AG04450 (cell line): ENCODE measurements around the gene HSD11B2. TPM values are rescaled to one million over a fixed set of nuclear protein-coding genes. Genes with fewer than 3 reads are reported as not detected.

ENCODE experiments used
- CTCF ChIA-PET: fragments of 300-600, 350-600 bp; formaldehyde crosslinking; extraction: SDS; loops from one replicate; lab custom pipeline; 2022; ENCODE audit warnings: antibody characterized with exemption, inconsistent platforms; lab: Charles Lee
- POLR2A ChIA-PET: fragments of 350-600 bp; formaldehyde crosslinking; extraction: SDS; loops from one replicate; lab custom pipeline; 2021; ENCODE audit warnings: antibody characterized with exemption, inconsistent platforms; lab: Yijun Ruan, JAX
- DNase-seq: peaks from one replicate; pipeline ENCODE4 v3.0.0-alpha.2; 2011; ENCODE audit warnings: low read depth, low spot score
- H3K27ac ChIP-seq: one replicate; pipeline ENCODE4 v1.5.1; 2012; ENCODE audit warnings: low read depth, low read length, control low read depth
- H3K27me3 ChIP-seq: one replicate; pipeline ENCODE4 v1.6.0; 2012; ENCODE audit warnings: low read length; ENCODE audit not compliant: control insufficient read depth, insufficient read depth
- H3K4me3 ChIP-seq: 2 replicates; pipeline ENCODE4 v1.5.1; 2011; ENCODE audit warnings: mild to moderate bottlenecking, low read depth, low read length, control low read depth
- H3K9me3 ChIP-seq: 2 replicates; pipeline ENCODE4 v1.5.1; 2012; ENCODE audit warnings: low read length; ENCODE audit not compliant: control insufficient read depth, insufficient read depth
- CTCF ChIP-seq: IDR thresholded peaks from 2 replicates; pipeline ENCODE4 v1.5.1; 2011; ENCODE audit warnings: low read depth, low read length, control low read depth, inconsistent platforms
- polyA plus RNA-seq: library from polyadenylated mRNA; depleted of rRNA; stranded (reverse); fragments of >200 nt; gene quantifications from 2 replicates; pipeline ENCODE4 v1.2.3, GENCODE V29; 2011

HSD11B2 gene
- polyA plus RNA-seq, 1 experiment = not detected

GRCh38 chr16:67390816-67391423, 40.0 kb upstream of the HSD11B2 start:
- Histone ChIP-seq H3K27me3 (peaks cover 20% of the 10 kb centered on the region), H3K4me3 (no peak overlapping the region), H3K9me3 (peaks cover 5% of the 10 kb centered on the region; the same call in 1 of the 2 replicates), H3K27ac (no peak overlapping the region)
- no peak for TF ChIP-seq CTCF
- ChIA-PET CTCF (interaction anchor here (0.6 kb wide), 3 partner anchors 46 to 158 kb away, joined by 3 to 5 read pairs (median 3); no protein-coding TSS in a partner anchor), POLR2A (interaction anchor here (0.7 kb wide), 1 partner anchor 71 kb away, joined by 3 read pairs; no protein-coding TSS in a partner anchor)
- DNase-seq = no peak

- TF ChIP-seq CTCF = no peak
- ChIA-PET POLR2A (interaction anchor here (0.7 kb wide), 1 partner anchor 72 kb away, joined by 3 read pairs; no protein-coding TSS in a partner anchor), CTCF (interaction anchor here (0.6 kb wide), 3 partner anchors 46 to 159 kb away, joined by 3 to 5 read pairs (median 3); no protein-coding TSS in a partner anchor)
- peaks cover 5% of the 10 kb centered on the region; the same call in 1 of the 2 replicates for H3K9me3 ChIP-seq
- H3K27ac ChIP-seq = no peak overlapping the region
- no peak for DNase-seq
- peaks cover 18% of the 10 kb centered on the region for H3K27me3 ChIP-seq
- no peak overlapping the region for H3K4me3 ChIP-seq
Measured at GRCh38 chr16:67391424-67392300, 39.3 kb upstream of the HSD11B2 start.

- TF ChIP-seq CTCF = no peak
- H3K4me3 ChIP-seq = peak overlapping the region; percentile 54; the same call in 1 of the 2 replicates
- ChIA-PET CTCF (interaction anchor here (0.8 to 1.7 kb wide), 9 partner anchors 9 to 184 kb away, joined by 3 to 11 read pairs (median 5); no protein-coding TSS in a partner anchor), POLR2A (interaction anchor here (1.0 to 1.7 kb wide), 3 partner anchors 115 to 145 kb away, joined by 3 to 5 read pairs (median 4); partner anchors contain the start of gene FHOD1)
- H3K9me3 ChIP-seq = peaks cover 5% of the 10 kb centered on the region; the same call in 1 of the 2 replicates
- H3K27me3 ChIP-seq = peaks cover 10% of the 10 kb centered on the region
- DNase-seq = no peak
- no peak overlapping the region for H3K27ac ChIP-seq
Measured at GRCh38 chr16:67392301-67393059, 38.4 kb upstream of the HSD11B2 start.

- Histone ChIP-seq H3K4me3 (peak within 1 kb of the TSS; percentile 54), H3K27ac (no peak within 1 kb of the TSS), H3K9me3 (peaks cover 5% of the 10 kb centered on the region; the same call in 1 of the 2 replicates), H3K27me3 (peaks cover 7% of the 10 kb centered on the region)
- POLR2A ChIA-PET = interaction anchor here (1.0 to 1.7 kb wide), 3 partner anchors 115 to 146 kb away, joined by 3 to 5 read pairs (median 4); partner anchors contain the start of gene FHOD1
- TF ChIP-seq CTCF = peak; percentile 65
- no peak for DNase-seq
- CTCF ChIA-PET = interaction anchor here (0.5 to 1.7 kb wide), 22 partner anchors 8 to 253 kb away, joined by 3 to 15 read pairs (median 4); no protein-coding TSS in a partner anchor
Measured at GRCh38 chr16:67393111-67393787, 37.7 kb upstream of the HSD11B2 start, which contains the start of gene TPPP3. Gene TPPP3 (minus strand): TSS chr16:67393498. CDS start chr16:67391111, 2,387 bp downstream.
